ACHN (cell line): ENCODE data around the gene SMYD2.

ENCODE experiments used
- DNase-seq: peaks from one replicate; pipeline ENCODE4 v3.0.0-alpha.2; 2015
- in situ Hi-C: cut with HindIII; loops from 2 replicates; pipeline ENCODE4 v1.10.0; 2017; ENCODE audit warnings: low sequenced_read_pairs, low pct_ligation_motif_present, low pct_unique_long_range_greater_than_20kb

SMYD2 gene

DNA sequence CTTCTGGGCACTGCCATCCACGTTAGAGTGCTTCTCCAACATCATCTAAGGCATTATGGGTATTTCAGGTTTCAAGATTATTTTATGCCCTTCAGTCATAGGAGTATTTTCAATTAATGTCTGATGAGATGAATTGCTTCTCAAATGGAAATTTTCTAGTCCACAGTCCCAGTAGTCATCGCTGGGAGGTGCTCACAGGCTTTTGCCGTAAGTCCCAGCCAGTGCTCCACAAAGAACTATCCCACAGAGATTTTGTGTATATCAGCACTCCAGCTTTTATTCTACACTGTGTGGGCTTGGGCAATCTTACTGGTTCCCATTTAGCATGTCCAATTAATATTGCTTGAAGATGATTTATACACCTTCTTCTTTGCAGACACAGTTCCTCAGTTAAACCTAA lies 61.0 kb downstream of the SMYD2 start:
- in situ Hi-C loops = loop anchor here (25.0 kb wide), 1 partner anchor 245 kb away; no protein-coding TSS in a partner anchor
- DNase-seq = no peak

- no peak for DNase-seq
- in situ Hi-C loops = loop anchor here (25.0 kb wide), 1 partner anchor 245 kb away; no protein-coding TSS in a partner anchor
Measured at GRCh38 chr1:214342525-214342924, 61.6 kb downstream of the SMYD2 start.

GRCh38 chr1:214344897-214345296 lies 63.9 kb downstream of the SMYD2 start:
- in situ Hi-C loops = loop anchor here (25.0 kb wide), 1 partner anchor 242 kb away; no protein-coding TSS in a partner anchor
- no peak for DNase-seq

GRCh38 chr1:214349008-214349407 lies 68.0 kb downstream of the SMYD2 start:
- DNase-seq = no peak
- in situ Hi-C loops = loop anchor here (25.0 kb wide), 1 partner anchor 238 kb away; no protein-coding TSS in a partner anchor

- peak; percentile 22 for DNase-seq
- in situ Hi-C loops = loop anchor here (25.0 kb wide), 1 partner anchor 238 kb away; no protein-coding TSS in a partner anchor
Measured at GRCh38 chr1:214349781-214350180, 68.8 kb downstream of the SMYD2 start.

DNA sequence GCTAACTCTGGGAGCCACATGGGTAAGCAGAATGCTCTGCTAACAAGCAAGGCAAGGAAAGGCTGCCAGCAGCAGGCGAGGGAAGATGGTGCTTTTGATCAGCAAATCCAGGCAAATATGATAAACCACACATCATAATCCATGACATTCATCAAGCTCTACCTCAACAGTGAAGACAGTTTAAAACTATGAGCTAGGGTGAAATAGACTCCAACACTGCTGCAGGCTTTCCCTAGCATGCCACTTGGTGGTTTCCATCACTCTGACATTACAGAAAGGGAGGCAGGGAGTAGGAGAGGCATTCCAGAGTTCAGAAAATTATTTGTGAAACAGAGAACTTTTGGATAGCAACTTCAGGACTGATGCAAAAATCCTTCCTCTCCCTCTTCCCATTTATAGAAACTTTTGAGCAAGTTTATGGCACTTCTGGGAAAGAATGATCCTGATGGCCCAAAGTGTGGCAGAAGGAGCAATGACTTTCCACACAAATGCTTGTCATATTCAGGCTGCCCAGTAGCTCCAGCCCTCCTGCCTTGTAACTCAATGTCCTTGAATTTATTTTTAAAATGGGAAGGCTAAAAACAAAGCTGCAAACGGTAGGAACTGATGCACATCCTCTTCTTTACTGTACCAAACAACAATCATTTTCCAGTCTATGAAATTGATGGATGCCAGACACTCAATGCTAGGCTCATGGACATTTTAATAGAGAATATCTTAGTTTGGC lies 70.8 kb downstream of the SMYD2 start:
- in situ Hi-C loops = no loop called here
- no peak for DNase-seq

DNA sequence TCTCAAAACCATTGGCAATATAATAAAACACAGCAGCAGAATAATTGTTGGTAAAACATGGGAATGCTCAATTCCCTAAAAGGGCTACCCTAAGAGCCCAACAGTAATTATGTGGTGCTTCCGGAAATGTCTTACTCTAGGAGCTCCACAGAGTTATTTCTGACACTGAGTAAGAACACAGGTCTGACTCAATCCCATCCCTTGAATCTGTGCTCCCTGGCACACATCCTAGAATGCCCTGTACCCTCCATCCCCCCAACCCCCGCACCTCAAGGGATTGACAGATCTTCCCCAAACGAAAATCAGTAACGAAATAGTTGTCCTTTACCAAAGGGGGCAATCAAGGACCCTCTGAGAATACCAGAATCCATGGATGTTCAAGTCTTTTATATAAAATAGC lies 71.9 kb downstream of the SMYD2 start:
- in situ Hi-C loops = no loop called here

DNA sequence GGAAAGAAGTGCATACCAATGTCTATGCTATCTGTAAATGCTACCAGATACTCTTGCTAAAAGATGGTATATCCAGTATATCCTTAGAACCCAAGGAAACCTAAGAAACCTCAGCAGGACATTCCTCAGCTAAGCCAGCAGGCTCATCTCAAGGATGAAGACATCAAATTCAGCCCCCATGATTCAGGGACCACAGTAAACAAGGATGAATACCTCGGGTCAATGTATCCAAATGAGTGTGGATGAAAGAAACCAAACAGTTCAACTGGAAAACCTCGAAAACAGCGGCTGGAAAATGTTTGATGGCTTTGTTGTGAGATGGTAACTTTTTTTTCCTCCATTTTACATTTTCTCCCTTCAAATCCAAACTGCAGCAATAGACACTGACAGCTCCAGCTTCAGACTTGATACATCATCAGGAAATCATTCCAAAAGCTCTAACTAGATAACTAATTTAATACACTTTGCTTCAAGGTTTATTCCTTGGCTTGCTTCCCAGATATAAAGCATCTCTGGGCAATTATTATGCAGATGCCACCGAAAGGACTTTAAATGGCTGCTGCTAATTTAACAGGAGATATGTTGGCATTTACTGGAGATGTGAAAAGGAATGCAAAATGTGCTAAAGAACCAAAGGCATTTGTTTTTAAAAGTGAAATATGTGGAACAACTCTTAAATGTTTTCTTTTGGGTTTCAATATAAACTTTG lies 73.6 kb downstream of the SMYD2 start:
- DNase-seq = no peak
- in situ Hi-C loops = no loop called here

More for the DNA sequence above, 71.9 kb downstream of the SMYD2 start:
- DNase-seq = no peak

DNA sequence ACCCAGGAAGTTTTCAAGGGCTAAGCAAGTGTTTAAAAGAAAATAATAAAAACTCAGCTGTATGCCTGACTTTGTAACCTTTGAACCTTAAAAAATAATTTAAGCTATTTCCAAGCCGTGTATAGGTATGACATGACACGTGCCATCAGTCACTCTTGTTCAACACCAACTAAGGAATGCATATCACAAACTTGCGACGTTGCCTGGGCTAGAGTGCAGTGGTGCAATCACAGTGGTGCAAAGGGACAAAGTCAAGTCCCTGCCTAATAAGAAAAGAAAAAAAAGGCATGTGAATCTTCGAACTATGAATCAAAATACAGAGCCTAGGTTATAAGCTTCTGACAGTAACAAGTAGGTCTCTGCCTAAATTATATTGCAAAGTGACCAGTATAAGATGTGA lies 79.2 kb downstream of the SMYD2 start:
- no peak for DNase-seq
- in situ Hi-C loops = no loop called here

GRCh38 chr1:214360525-214361164 lies 79.7 kb downstream of the SMYD2 start:
- in situ Hi-C loops = no loop called here
- no peak for DNase-seq

- in situ Hi-C loops = no loop called here
- DNase-seq = no peak
Measured at GRCh38 chr1:214361636-214362035, 80.7 kb downstream of the SMYD2 start.

DNA sequence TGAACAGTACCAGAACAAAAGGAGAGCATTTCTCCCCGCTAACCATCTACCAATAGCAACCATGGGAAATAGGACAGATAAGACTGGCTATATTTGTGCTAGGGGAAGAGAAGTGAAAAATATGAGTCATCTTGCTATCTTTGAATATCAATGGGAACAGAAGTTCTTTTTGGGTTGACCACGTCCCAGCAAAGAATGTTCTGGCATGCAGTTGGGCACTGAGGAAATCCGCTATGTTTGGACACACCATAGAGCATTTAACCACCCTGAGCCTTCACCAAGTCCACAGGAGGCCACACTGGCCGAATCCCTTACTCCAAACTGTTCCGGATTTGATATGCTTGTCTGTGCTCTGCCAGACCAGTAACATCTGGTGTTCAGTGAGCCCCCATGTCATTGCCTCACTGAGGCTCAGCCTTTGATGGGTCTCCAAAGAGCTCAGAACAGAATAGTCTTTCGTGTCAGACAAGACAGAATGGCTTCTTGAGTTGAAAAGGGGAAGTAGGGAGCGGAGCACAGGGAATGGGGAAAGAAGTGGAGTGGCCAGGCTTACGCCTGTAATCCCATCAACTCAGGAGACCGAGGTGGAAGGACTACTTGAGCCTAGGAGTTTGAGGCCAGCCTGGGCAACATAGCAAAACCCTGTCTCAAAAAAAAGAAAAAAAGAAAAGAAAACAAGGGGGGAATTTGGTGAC lies 81.4 kb downstream of the SMYD2 start:
- in situ Hi-C loops = no loop called here
- no peak for DNase-seq

DNA sequence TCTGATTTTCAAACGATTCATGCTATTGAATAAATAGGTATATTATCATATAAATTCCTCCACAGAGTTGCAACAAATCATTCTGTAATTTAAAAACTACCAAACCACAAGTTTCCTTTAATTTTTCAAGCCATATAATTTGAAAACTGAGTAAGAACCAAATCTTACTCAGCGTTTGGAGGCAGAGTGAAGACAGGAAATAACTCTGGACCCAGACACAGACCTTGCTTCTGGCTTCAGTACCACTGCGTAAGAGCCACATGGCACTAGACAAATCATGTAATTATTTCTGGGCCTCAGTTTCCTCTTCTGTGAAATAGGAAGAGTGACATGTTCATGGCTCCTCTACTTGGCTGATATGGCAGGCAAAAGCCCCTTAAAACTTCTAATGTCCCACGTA lies 82.4 kb downstream of the SMYD2 start:
- in situ Hi-C loops = no loop called here
- DNase-seq = no peak

- no peak for DNase-seq
- in situ Hi-C loops = no loop called here
Measured at GRCh38 chr1:214364386-214364785, 83.4 kb downstream of the SMYD2 start.

GRCh38 chr1:214364786-214365295 lies 83.9 kb downstream of the SMYD2 start:
- in situ Hi-C loops = no loop called here
- no peak for DNase-seq

DNA sequence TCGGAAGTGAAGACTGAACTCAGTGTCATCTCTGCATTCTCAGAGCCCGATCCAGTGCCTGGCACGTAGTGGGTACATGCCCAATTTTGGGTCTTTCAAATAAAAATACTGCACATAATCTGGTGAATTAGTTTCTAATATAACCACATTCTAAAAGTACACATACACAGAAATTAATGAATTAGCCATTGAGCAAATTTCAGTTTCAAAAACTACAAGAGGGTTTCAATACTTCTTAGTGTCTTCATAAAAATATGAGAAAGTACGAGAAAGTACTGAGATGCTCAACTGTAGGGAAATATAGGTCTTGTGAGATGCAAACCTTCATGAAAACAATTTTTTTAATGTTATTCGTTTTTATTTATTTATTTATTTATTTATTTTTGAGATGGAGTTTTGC lies 86.9 kb downstream of the SMYD2 start:
- in situ Hi-C loops = no loop called here
- no peak for DNase-seq

GRCh38 chr1:214369364-214369763 lies 88.4 kb downstream of the SMYD2 start:
- DNase-seq = no peak
- in situ Hi-C loops = no loop called here

DNA sequence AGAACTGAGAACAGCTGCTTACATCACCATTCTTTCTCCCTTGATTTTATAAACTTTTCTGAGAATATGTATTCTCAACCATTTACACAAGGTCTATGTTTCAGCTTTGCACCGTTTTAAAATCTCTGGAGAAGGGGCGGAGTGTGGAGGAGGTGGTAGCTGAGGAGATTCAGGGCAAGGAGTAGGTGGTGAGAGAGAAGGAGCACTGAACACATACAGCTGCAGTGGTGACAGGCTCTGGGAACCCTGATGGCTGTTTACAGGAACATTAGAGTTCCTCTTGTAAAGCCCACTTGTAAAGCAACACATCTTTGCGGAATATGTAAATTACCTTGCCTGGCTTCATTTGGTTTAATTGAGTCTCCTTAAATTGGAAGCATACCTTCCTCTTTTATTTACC lies 89.7 kb downstream of the SMYD2 start:
- in situ Hi-C loops = no loop called here
- no peak for DNase-seq

DNA sequence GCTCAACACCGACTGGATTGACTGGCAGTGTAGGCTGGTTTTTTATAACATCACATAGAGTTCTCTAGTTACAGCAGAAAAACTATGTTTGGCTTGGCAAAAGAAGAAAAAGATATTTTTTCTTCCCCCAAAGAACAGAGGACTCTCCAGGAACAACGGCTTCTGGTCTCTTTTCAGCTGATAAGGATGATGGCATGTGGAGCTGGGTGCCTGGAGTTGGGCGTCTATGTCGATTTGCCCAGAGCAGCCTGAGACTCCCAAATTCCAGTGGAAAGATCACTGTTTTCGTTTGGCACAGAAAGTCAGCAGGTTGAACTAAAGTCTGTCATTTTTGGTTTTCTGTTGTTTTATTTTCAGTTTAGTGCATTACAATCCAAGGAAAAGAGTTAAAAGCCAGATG lies 91.1 kb downstream of the SMYD2 start:
- no peak for DNase-seq
- in situ Hi-C loops = no loop called here
